Activated CD4-positive, CD25-positive, alpha-beta regulatory T cell (primary cell): Measurements from ENCODE around the gene USP37.

Experiments used
- DNase-seq, 4 experiments: peaks; one replicate each; lab custom pipeline; 2025; lab: John Stamatoyannopoulos, UW

Gene USP37, protein sequence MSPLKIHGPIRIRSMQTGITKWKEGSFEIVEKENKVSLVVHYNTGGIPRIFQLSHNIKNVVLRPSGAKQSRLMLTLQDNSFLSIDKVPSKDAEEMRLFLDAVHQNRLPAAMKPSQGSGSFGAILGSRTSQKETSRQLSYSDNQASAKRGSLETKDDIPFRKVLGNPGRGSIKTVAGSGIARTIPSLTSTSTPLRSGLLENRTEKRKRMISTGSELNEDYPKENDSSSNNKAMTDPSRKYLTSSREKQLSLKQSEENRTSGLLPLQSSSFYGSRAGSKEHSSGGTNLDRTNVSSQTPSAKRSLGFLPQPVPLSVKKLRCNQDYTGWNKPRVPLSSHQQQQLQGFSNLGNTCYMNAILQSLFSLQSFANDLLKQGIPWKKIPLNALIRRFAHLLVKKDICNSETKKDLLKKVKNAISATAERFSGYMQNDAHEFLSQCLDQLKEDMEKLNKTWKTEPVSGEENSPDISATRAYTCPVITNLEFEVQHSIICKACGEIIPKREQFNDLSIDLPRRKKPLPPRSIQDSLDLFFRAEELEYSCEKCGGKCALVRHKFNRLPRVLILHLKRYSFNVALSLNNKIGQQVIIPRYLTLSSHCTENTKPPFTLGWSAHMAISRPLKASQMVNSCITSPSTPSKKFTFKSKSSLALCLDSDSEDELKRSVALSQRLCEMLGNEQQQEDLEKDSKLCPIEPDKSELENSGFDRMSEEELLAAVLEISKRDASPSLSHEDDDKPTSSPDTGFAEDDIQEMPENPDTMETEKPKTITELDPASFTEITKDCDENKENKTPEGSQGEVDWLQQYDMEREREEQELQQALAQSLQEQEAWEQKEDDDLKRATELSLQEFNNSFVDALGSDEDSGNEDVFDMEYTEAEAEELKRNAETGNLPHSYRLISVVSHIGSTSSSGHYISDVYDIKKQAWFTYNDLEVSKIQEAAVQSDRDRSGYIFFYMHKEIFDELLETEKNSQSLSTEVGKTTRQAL

DNA sequence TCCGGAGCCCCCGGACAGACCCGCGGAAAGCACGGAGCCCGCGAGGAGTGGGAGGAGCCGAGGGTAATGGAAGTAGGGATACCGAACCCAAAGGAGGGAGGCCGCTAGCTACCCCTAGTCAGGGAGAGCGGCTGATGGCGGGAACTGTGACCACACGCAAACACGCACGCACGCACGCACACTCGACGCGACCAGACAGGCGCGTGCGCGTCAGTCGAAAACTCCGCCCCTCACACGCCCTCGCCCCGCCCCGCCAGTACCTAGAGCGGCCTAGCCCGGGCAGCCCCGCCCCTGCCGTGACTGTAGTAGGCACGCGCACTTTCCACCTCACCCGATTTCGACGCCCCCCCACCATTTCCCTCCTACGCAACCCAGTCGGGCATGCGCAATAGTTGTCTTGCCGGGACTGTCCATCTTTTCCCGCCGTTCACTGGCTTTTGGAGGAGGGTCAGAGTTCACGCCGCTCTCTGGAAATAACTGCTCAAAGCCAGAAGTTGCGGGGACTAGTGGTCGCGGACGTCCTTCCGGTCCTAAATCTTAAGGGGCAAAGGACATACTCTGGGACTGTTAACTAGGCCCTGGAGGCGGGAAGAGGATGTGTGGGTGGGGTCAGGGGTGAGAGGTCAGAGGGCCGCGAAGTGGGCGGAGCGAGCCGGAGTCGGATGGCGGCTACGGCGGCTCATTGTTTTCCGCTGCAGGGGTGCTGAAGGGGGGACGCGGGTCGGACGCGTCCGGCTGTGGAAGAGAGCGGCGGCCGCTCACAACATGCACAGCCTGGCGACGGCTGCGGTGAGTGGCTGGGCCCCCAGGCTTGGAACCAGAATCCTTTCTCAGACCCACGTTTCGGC, at the start of gene USP37, which contains the start of gene CNOT9:
TSS of gene USP37 (minus strand) at position 162 of the 848 bp plus-strand sequence. CDS start 9,698 bp downstream, outside the sequence.
TSS of gene CNOT9 (plus strand) at position 650 of the 848 bp plus-strand sequence. CDS start at position 766, 116 bp downstream.
- peak; percentile 99 to 100 (median 100) for DNase-seq

DNA sequence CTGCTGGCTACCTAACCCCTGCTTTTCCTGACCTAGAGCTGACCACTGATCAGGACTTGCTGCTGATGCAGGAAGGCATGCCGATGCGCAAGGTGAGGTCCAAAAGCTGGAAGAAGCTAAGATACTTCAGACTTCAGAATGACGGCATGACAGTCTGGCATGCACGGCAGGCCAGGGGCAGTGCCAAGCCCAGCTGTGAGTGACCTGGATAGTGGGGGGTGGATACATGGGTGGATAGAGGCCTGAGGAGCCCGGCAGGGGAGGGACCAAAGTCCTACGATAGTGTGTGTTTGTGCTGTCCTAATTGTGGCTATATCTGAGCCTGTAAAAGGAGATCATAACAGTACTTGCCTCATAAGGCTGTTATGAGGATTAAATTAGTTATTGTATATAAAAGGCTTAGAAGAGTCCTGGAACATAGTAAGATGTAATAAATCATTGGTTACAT, 47.7 kb upstream of the USP37 start:
- no peak for DNase-seq

DNA sequence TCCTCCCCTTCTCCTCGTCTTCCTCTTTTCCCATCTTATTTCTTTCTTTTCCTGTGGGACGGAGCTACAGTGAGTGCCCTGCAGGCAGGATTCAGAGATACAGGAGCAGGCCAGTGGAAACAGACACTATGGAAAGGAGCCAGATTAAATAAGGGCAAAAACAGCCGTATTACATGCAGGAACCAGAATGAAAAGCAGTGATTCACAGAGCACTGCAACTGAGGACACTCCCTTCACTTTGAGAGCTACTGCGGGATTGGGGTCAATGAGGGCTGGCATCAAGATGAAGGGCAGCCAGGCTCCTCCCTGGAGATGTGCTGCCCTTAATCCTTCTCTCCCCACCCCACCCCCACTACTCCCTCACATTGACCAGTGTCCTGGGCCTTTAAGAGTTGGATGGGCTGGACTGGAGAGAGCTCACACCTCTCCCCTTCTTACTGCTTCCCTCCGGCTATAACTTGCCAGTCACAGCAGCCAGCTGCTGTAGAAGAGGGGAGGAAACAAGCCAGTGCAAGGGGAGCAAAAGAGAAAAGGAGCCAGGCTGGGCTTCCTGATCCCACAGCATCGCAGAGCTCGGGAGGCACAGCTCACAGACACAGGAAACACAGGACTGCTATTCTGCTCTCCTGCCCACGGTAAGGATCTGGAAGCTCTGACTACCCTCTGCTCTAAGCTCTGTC, 39.4 kb upstream of the USP37 start, which contains the start of gene PLCD4:
TSS of gene PLCD4 (plus strand) at position 464 of the 680 bp plus-strand sequence. CDS start 7,841 bp downstream, outside the sequence.
- DNase-seq = no peak

DNA sequence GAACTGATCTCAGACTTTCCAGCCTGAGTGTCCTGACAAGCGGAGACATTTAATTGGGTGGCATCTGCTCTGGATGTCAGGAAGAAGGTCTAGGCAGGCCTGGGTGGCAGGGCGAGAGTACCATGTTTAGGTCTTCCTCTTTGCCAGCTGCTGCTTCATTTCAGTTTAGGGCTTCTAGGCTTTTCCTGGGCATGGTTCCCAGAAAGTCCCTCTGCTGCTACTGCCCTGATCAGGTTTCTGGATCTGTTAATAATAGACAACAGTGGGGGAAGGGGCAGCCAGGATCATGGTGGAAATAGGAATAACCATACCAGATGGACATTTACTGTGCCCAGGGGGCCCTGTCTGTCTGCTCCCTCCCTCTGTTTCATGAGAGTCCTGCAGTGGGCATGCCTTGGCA, 37.3 kb upstream of the USP37 start:
- no peak for DNase-seq

DNA sequence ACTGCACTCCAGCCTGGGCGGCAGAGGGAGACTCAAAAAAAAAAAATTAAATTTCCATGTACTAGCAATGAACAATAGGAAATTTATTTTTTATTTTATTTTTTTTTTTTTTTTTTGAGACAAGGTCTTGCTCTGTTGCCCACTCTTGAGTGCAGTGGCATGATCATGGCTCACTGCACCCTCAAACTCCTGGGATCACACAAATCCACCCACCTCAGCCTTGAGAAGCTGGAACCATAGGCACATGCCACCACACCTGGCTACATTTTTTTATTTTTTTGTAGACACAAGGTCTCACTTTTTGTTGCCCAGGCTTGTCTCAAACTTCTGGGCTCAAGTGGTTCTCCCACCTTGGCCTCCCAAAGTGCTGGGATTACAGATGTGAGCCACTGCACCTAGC, 17.4 kb upstream of the USP37 start:
- DNase-seq = no peak

DNA sequence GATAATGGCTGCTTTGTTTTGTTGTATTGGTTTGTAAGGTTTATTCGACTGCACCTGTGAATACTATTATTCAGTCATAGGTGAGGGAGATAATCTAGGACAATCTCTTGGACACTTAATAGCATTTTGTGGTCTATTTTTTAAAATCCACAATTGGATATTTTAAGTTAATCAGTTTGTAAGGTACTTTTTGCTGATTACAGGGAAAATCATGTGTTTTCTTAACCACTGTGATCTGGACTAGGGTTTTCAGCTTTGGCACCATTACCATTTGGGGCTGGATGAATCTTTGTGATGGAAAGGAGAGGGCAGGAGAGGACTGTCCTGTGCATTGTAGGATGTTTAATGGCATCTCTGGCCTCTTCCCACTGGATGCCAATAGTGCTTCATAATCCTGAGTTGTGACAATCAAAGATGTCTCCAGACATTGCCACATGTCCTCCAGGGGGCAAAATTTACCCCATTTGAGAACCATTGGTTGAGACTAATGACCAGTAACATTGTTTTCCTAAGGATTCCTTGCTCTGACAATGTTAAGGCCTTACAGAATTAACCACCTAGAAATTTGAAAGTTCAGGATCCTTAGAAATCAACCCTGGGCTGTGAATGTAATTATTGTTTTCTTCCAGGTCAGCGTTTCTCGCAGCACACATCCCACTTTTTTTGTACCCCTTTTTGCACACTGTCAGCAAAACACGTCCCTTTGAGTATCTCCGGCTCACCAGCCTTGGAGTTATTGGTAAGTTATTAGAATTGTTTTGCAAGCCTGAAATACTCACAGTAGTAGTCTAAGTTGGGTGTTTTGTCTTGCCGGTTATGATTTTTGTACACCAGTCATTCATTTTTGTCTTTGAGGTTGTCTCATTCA, 16.1 kb upstream of the USP37 start:
- DNase-seq = no peak

DNA sequence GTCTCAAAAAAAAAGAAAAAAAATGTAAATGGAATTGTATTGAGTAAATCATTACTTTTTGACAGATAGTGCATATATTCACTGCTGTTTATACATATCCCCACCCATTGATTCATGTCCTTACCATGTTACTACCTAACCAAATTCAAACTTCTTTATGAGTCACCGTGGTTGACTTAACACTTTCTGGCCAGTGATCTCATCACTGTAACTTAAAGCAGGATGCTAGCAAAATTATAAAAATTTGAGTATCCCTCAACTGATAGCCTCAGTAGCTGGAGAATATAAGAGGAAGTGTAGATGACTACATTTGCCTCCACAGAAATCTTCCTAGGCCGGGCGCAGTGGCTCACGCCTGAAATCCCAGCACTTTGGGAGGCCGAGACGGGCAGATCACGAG, 13.9 kb upstream of the USP37 start:
- DNase-seq = no peak

DNA sequence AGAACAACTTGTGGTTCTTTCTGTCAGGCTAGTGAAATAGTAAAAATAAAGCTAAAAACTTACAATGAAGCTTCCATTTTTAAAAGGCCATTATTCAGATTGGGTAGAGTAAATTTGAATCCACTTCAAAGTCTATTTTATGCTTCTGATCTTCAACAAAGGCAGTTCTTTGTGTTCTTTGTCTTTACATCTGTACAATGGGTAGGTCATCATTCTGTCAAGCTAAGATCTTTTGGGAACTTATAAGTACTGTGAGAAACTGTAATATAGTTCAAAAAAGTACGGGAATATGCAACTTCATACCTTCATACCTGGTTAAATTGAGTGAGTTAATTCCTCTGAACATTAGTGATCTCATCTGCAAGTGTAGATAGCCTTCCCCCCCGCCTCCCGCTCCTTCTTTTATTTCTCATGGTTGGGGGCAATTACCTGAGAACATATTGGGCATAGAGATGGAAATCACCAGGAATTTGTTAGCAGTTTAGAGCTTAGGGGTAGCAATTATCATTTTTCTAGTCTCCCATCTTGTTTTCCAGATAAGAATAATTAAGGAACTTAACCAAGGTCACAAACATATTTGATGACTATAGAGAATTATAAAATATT, 10.2 kb upstream of the USP37 start:
- DNase-seq = no peak

DNA sequence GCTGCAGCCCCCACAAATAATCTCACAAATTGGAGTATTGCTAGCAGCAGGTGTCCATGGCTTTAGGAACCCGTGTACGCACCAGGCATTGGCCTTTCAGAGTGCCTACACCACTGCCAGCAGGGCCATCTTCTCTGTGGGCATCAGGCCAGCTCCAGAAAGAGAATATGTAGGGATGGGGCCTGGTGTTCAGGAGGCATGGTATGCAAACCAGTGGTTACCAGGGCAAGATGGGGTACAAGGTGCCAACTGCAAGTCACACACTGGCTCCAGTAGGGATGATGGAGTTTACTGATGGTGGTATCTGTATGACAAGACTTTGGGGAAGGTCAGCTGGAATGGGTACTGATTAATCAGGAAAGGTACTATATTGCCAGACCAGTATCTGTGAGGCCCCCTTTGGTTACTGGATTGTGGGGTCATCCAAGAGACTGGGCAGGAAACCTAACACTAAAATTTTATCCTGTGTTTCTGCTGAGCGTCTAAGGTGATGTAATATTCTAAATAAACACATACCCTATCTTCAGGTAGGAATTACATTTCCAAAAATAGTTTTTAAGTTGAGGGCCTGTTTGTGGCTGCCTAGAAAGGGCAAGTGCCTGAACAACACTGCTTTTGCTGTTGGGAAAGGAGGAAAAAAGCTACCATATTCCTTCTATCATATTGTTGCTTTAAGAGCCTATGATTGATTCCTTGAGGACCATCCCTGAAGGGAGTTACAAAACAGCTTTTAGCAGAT, 9.5 kb upstream of the USP37 start:
- no peak for DNase-seq

DNA sequence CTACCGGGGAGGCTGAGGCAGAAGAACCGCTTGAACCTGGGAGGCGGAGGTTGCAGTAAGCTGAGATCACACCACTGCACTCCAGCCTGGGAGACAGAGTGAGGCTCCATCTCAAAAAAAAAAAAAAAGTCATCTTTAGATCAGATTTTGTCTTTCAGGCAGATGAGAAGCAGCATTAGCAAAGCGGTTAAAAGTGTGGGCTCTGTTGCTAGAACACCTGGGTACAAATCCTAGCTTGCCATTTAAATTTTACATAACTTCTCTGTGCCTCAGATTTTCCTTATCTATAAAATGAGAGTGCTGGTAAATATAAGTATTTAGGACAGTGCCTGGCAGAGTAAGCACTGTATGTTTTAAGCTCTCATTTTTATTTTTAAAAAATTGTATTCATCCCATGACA, 8.7 kb upstream of the USP37 start:
- no peak for DNase-seq

DNA sequence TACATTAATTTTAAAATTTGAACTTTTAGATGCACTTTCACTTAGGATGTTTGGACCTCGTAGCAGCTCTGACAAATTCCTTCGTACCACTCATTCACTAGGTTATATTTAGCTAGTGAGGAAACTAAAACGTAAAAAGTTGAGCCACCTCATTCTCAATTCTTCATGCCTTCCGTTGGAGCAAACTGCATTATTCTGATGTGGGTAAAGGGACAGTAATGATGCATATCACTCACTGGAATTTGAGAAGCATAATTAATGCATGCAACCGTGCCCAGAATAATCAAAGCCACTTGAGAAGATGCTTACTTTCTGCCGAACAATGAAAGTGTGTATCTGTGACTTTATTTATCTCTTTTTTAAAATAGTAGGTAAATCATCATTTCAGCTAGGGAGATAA, 2.7 kb upstream of the USP37 start:
- no peak for DNase-seq

DNA sequence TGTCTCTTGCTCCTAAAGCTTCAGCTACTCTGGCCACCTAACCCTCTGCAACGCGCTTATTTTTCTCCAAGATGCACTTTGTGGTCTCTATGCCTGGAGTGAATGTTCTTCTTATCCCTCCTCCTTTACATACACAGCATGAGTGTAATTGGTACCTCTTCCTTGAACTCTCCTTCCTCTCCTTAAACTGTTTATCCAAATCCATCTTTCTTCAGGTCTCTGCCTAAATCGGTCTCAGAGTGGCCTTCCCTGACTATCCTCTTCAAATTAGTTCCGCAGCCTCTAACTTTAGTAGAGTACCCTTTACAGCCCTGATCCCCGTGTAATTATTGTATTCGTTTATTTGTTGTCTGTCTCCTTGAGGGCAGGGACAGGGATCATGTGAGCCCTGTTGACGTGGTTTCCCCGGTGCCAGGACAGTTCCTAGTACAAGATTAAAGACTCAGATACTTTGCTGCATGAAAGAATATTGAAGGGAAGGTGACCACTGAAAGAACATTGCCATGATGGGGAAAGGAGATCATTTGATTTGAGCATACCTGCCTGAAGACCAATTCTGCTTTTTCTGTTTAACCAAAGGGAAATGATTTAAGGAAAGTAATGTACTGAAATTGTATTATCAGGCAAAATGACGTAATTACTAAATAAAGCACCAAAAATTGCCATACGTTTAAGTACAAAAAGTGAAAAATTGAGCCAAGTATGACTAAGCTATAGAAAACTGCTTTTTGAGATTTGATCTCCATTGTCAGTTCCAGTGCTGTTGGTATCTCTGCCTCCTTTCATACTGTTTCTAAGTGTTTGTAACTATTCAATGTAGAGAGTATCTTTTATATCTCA, 1.7 kb upstream of the USP37 start:
- no peak for DNase-seq

DNA sequence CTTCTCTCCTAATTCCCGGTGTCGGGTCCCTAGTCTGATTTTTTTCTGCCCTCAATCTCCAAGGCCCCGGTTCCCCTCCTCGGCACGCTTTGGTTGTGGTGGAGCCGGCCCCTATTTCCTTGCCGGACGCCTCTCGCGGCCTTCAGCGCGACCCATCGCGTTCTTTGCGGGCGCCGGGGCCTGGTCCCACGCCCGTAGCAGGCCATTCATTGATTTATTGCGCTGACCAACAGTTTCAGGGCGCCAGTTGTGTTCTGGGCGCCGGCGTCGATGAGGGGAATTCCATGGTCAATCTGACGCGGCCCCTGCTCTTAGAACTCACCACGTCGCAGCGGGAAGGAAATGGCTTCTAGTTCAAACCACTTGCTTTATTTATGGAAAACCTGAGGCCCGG, 884 bp upstream of the USP37 start:
- peak; percentile 8 to 25 (median 20) for DNase-seq

DNA sequence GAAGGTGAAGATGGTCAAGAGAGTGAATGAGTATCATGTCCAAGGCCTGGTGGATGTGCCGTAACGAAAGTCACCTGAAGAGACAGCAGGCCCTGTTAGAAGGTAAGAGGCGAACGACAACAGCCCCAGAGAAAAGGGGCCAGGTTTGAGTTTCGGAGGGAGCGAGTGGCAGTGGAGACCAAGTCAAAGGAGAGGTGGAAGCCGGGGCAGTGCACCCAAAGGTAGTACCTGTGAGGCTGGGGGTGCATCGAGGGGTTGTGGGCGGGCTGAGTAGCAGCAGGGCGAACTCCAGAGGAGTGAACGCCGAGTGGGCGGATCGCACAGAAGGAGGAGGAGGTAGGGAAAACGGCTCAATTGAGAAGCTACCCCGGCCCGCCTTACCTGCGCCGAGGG, 358 bp downstream of the USP37 start:
- peak; percentile 59 to 67 (median 64) for DNase-seq

DNA sequence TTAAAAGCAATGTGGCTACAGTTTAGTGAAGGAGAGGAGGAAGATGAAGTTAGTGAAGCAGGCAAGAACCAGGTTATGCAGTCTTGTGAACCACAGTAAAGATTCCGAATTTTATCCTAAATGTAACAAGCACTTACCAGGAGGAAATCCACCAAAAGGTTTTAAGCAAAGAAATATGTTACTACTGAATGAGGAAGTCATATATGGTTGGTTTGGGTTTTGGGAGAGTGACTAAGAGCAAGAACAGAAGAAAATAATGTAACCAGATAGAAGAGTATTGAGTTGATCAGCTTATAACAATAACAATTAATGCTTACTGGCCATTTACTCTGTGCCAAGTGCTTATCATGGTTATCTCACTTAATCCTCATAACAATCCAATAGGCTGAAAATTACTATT, 1.9 kb downstream of the USP37 start:
- no peak for DNase-seq

DNA sequence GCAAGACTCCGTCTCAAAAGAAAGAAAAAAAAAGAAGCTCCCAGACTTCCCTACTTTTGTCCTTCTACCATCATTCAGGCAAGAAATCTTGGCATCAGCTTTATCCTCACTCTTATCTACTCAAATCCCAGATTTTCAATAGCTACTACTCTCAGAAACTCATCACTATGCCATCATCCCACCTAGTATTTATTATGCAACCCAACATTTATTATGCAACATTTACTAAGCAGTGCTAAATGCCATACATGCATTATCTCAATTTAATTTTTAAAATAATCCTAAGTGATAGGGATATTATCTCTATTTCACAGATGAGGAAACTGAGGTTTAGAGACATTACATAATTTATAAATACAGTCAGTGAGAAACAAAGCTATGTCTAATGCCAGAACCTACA, 4.1 kb downstream of the USP37 start:
- DNase-seq = no peak

DNA sequence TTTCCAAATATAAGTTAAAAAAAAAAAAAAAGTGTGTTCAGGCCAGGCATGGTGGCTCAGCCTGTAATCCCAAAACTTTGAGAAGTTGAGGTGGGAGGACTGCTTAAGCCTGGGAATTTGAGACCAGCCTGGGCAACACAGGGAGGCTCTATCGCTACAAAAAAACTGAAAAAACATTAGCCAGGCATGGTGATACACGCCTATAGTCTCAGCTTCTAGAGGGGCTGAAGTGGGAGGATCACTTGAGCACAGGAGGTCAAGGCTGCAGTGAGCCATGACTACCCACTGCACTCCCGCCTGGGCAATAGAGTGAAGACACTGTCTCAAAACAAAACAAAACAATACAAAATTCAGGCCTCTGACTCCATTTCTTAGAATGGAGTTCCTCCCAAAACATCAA, 9.2 kb downstream of the USP37 start:
- DNase-seq = no peak

DNA sequence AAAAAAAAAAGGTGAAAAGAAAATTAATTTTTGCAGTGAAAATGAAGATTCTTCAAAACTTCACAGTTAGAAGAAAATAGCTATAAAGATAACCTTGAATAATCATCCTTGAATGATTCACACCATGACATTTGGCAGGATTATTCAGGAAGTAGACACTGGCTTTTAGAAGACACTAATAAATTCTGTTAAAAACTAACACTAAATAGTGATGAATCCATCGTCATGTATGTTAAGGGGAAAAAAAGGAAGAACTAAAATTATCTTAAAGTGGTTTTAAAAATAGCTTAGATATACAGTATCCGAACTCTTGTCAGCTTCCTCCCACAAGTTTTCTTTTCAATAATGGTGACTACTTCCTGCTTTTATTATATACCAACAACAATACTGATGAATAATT, 10.2 kb downstream of the USP37 start:
- DNase-seq = no peak
